T-helper 17 cell (primary cell): Measurements from ENCODE around the gene CST3. TPM values are rescaled to one million over a fixed set of nuclear protein-coding genes. Genes with fewer than 3 reads are reported as not detected.
A peak's percentile ranks its signal among the peaks of the same experiment; 100 is the strongest.

Experiments used
- ATAC-seq: fragments of 150-1000 bp; cut with Tn5 transposase; 2 replicates; pipeline ENCODE4 v1.10.0; 2021; ENCODE audit warnings: mild to moderate bottlenecking, moderate library complexity
- DNase-seq, 3 donors: peaks; one replicate each; pipeline versions ENCODE4 v3.0.0 to v3.0.0-alpha.2; 2020 to 2021
- H3K9me3 ChIP-seq: one replicate; pipeline ENCODE4 v1.7.0; 2013; ENCODE audit warnings: low read length, mild to moderate bottlenecking; ENCODE audit not compliant: control insufficient read depth, poor library complexity, severe bottlenecking
- H3K27ac Mint-ChIP-seq: one replicate; pipeline ENCODE4 v1.8.0; 2022; ENCODE audit warnings: mild to moderate bottlenecking, moderate library complexity, mixed read lengths
- H3K27me3 Mint-ChIP-seq: one replicate; pipeline ENCODE4 v1.8.0; 2022; ENCODE audit warnings: mixed read lengths
- H3K36me3 Mint-ChIP-seq: one replicate; pipeline ENCODE4 v1.8.0; 2022; ENCODE audit warnings: low read depth, mixed read lengths
- H3K4me1 Mint-ChIP-seq: one replicate; pipeline ENCODE4 v1.8.0; 2022; ENCODE audit warnings: mild to moderate bottlenecking, mixed read lengths
- H3K4me3 Mint-ChIP-seq: one replicate; pipeline ENCODE4 v1.8.0; 2022; ENCODE audit warnings: mild to moderate bottlenecking, moderate library complexity, mixed read lengths
- total RNA-seq, 4 donors: library from RNA in 2 of 4; stranded (reverse) in 2 of 4; gene quantifications; one replicate each; pipeline ENCODE4 v1.2.3 and lab custom pipeline; 2022 to 2026

CST3 gene
- total RNA-seq, 2 donors from 2014 or later: 29.5 to 87.5 TPM

DNA sequence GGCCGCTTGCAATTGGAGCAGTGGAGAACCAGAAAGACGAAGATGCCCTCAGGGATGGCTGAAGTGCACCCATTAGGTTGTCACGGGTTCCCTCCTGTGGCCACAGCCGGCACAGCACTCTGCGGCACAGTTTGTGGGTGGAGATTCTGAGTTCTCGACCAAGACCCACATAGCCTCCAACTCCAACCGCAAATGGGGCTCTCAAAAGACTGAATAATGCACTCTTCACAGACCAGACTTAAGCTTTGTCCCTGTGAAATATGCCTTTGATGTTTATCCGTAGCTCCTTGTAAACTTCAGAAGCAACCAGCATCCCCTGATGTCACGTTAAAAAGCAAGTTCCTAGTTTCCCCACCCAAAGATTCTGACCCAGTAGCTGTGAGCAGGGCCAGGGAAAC, 31.1 kb downstream of the CST3 start:
- Mint-ChIP-seq H3K27ac (no peak overlapping the region), H3K4me3 (no peak overlapping the region), H3K4me1 (peaks cover 2% of the 10 kb centered on the region), H3K27me3 (peaks cover 24% of the 10 kb centered on the region), H3K36me3 (no peaks in the 10 kb centered on the region)
- DNase-seq (peak in 1 of 3 donors; percentile 14), ATAC-seq (peak; percentile 76)
- no peaks in the 10 kb centered on the region for H3K9me3 ChIP-seq

DNA sequence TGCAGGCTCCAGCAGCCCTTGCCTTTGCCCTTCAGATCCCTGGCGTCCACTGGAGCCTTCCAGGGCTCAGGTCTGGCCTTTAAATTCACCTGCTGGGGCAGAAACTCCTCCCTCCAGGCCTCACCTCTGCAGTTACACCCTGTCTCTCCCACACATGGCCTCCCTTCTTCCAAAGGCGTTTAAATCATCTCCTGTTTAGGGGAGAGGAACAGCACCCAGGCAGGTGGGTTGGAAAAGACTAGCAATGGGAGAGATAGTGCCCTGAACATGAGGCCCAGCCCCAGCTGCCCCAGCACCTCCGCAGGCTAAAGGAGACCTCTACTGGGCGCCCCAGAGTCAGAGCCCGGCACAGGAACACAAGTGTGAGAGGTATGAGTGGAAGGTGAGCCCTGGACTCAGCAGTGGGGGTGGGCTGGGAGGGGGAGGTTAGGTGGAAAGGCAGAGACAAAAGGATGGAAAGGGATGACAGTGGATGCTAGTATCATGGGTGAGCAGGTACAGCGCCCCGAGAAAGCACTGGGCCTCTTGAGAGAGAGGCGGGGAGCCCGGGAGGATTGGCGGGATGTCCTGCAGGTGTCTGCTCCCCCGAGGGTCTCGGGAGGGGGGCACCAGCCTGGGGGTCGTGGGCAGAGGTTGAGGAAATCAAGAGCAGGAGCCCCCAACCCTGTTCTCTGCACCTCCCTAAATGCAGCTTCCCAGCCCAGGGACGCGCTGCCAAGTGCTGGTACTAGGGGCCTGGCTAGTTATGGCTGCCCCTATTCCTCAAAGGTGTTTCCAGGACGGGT, 31.7 kb downstream of the CST3 start, which contains the start of gene CST9:
TSS of gene CST9 (minus strand) at position 51 of the 785 bp plus-strand sequence. CDS start 53 bp downstream, outside the sequence.
- Mint-ChIP-seq H3K27ac (no peak within 1 kb of the TSS), H3K4me3 (no peak within 1 kb of the TSS), H3K4me1 (peaks cover 2% of the 10 kb centered on the region), H3K36me3 (no peaks in the 10 kb centered on the region), H3K27me3 (peaks cover 20% of the 10 kb centered on the region)
- DNase-seq (no peak), ATAC-seq (no peak)
- no peaks in the 10 kb centered on the region for H3K9me3 ChIP-seq

DNA sequence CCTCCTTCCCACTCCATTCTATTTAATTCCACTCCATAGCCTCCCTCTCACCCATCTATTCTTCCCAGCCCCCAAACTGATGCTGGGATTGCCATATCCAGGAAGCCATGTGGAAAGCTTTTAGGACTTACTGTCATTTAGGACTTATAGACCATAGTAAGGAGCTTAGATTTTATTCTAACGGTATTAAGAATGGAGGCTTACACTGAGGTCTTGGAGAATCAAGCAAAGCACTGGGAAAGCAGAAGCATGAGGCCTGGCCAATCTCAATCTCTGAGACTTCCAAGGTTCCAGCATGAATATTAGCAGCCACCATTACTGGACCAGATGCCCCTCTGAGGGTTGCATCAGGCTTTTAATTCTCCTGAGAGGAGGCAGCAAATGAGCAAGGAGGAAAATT, 33.4 kb downstream of the CST3 start:
- H3K36me3 Mint-ChIP-seq: no peaks in the 10 kb centered on the region
- H3K9me3 ChIP-seq: no peaks in the 10 kb centered on the region
- H3K27me3 Mint-ChIP-seq: peaks cover 16% of the 10 kb centered on the region
- peaks cover 2% of the 10 kb centered on the region for H3K4me1 Mint-ChIP-seq
- no peak overlapping the region for H3K4me3 Mint-ChIP-seq
- H3K27ac Mint-ChIP-seq: no peak overlapping the region
- DNase-seq (no peak), ATAC-seq (no peak)

DNA sequence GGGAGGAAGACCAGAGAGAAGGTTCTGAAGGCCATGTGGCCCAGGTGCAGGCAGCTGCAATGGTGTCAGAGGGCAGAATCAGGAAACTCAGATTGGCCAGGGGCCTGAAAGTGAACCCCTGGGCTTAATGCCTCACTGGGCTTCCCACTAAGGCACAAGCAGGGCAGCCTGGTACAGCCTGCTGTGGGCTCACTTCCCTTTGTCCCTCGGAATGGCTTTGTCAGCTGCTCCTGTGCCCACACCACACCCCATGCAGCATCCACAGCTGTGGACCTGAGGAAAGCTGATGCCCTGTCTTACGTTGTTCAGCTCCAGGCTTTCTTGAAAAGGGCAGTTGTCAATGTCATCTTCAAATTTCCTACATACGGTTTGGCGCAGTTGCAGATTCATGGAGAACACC, 34.4 kb downstream of the CST3 start:
- Mint-ChIP-seq H3K4me1 (peaks cover 2% of the 10 kb centered on the region), H3K27ac (no peak overlapping the region), H3K27me3 (peaks cover 16% of the 10 kb centered on the region), H3K4me3 (no peak overlapping the region), H3K36me3 (no peaks in the 10 kb centered on the region)
- no peaks in the 10 kb centered on the region for H3K9me3 ChIP-seq
- DNase-seq: no peak
- ATAC-seq: no peak

DNA sequence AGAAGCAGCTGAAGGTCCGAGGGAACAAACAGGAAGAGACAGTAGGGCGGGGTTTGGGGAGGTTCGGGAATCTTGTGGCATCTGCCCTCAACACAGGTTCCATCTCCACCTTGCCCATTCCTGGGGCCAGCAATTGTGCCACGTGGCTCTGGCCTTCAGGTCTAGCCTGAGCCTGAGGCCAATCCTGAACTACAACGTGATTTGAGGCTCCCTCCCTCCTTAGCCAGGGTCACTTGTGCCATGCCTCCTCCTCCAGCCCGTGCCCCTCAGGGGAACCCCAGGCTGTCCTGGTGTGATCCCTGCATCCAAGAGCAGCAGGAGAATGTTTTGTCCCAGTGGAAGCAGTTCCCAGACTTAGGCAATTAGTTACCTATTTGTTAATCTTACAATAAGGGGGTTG, 35.1 kb downstream of the CST3 start:
- H3K36me3 Mint-ChIP-seq: no peaks in the 10 kb centered on the region

DNA sequence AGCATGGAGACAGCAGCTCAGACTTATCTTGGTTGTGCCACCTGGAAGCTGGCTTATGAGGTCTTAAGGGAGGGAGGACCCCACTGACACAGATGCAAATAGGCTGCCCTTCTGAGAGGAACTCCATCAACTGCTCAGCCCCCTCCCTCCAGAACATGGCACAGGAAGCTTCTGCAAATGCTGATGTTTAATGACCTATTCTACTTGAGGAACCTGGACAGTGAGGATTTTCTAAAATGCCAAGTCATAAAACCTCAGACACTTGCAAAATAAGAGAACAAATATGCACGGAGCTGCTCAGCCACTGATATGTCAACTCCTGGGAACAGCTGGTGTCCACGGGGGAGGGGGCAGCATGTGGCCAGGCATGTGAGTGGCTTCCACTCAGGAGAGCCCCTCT, 35.5 kb downstream of the CST3 start:
- ATAC-seq: no peak
- peaks cover 2% of the 10 kb centered on the region for H3K4me1 Mint-ChIP-seq
- H3K36me3 Mint-ChIP-seq: no peaks in the 10 kb centered on the region
- DNase-seq: no peak
- H3K4me3 Mint-ChIP-seq: no peak overlapping the region
- no peak overlapping the region for H3K27ac Mint-ChIP-seq
- no peaks in the 10 kb centered on the region for H3K9me3 ChIP-seq
- peaks cover 16% of the 10 kb centered on the region for H3K27me3 Mint-ChIP-seq

More for the DNA sequence above, 35.1 kb downstream of the CST3 start:
- H3K4me1 Mint-ChIP-seq: peaks cover 2% of the 10 kb centered on the region
- peaks cover 16% of the 10 kb centered on the region for H3K27me3 Mint-ChIP-seq
- DNase-seq: no peak
- H3K9me3 ChIP-seq: no peaks in the 10 kb centered on the region
- no peak overlapping the region for H3K4me3 Mint-ChIP-seq
- no peak overlapping the region for H3K27ac Mint-ChIP-seq
- no peak for ATAC-seq

DNA sequence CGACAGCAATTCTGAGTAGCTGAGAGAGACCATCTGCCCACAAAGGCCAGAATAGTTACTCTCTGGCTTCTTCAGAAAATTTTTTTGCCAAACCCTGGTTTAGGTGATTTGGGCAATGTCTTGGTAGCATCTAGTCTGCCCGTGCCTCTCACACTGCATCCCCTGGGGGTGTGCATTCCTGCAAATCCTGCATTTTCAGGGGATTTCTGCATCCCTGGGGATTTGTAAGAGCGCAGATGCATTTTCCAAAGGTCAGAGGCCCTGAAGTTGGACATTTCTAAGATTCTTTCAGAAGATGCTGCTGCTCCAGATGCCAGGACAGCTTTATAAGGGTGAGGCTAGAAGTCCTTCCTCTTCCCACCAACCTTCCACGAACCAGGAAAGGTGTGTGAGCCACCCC, 36.0 kb downstream of the CST3 start:
- no peak for ATAC-seq

DNA sequence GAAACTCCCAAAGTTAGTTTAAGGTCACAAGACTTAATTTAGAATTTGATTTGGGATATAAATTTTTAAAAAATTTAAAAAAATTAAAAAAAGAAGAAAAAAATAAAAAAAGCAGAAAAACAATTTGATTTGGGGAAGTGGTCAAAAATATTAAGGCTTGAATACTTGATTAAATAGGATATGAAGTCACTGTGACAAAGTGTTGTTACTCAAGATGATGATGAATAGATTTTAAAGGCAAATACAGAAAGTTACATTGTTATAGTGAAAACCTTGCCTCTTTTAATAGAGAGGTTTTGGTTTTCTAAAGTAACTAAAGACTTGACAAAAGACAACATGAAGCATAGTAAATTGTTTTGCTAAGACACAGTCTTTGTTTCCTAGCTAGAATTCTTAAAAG, 39.3 kb downstream of the CST3 start:
- H3K4me1 Mint-ChIP-seq: no peaks in the 10 kb centered on the region
- no peak overlapping the region for H3K4me3 Mint-ChIP-seq
- ATAC-seq (no peak), DNase-seq (no peak)
- peaks cover 4% of the 10 kb centered on the region for H3K27me3 Mint-ChIP-seq
- H3K27ac Mint-ChIP-seq: no peak overlapping the region
- H3K9me3 ChIP-seq: no peaks in the 10 kb centered on the region
- H3K36me3 Mint-ChIP-seq: no peaks in the 10 kb centered on the region

More for the DNA sequence above, 36.0 kb downstream of the CST3 start:
- Mint-ChIP-seq H3K27ac (no peak overlapping the region), H3K27me3 (peaks cover 16% of the 10 kb centered on the region), H3K36me3 (no peaks in the 10 kb centered on the region), H3K4me3 (no peak overlapping the region), H3K4me1 (peaks cover 2% of the 10 kb centered on the region)
- no peaks in the 10 kb centered on the region for H3K9me3 ChIP-seq
- no peak for DNase-seq

DNA sequence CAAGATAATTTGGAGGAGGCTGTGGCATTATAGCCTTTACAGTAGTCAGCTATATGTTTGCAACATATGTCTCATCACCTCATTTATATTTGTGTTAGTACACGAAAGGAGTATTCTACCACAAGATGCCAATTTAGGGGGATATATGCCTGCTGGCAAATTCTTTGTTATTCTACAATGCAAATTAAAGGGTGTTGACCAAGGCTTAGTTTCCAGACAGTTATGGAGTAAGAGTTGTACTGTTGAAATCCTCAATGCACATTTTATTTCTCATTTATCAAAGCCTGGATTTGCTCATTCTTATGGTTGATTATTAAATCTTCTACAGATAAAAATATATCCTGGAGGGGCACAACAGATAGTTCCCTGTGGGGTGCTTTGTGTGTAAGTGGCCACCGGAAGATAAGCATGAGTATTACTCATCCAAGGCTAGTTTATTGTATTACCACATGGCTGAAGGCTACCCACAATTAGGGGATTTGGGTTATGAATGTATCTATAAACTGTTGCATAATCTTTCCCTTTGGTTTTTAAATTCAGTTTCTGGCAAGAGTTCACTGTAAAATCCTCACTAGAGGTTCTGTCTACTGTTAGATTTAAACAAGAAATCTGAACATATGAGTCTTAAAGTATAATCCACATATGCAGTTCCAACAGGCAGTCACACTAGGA, 41.0 kb downstream of the CST3 start:
- DNase-seq (no peak), ATAC-seq (no peak)
- H3K9me3 ChIP-seq: no peaks in the 10 kb centered on the region
- Mint-ChIP-seq H3K36me3 (no peaks in the 10 kb centered on the region), H3K4me1 (no peaks in the 10 kb centered on the region), H3K4me3 (no peak overlapping the region), H3K27ac (no peak overlapping the region), H3K27me3 (no peaks in the 10 kb centered on the region)

DNA sequence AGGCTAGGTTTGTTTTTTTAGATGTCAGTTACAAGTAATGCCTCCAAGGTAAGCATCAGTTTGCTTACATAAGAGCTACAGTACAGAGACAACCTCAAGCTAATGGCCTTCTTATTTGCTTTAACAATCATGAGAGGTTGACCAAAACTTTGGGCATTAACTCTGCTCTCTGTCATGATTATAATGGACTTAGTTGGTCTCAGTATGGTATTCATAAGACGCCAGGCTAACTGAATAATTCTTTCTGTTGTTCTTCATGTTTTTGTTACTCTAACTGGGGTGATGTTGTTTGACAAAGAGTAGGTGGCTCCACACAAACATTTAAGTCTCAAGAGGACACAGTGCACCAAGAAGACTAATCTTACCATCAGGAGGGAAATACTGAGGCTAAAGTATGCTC, 41.8 kb downstream of the CST3 start:
- Mint-ChIP-seq H3K4me3 (no peak overlapping the region), H3K36me3 (no peaks in the 10 kb centered on the region), H3K27ac (no peak overlapping the region)

DNA sequence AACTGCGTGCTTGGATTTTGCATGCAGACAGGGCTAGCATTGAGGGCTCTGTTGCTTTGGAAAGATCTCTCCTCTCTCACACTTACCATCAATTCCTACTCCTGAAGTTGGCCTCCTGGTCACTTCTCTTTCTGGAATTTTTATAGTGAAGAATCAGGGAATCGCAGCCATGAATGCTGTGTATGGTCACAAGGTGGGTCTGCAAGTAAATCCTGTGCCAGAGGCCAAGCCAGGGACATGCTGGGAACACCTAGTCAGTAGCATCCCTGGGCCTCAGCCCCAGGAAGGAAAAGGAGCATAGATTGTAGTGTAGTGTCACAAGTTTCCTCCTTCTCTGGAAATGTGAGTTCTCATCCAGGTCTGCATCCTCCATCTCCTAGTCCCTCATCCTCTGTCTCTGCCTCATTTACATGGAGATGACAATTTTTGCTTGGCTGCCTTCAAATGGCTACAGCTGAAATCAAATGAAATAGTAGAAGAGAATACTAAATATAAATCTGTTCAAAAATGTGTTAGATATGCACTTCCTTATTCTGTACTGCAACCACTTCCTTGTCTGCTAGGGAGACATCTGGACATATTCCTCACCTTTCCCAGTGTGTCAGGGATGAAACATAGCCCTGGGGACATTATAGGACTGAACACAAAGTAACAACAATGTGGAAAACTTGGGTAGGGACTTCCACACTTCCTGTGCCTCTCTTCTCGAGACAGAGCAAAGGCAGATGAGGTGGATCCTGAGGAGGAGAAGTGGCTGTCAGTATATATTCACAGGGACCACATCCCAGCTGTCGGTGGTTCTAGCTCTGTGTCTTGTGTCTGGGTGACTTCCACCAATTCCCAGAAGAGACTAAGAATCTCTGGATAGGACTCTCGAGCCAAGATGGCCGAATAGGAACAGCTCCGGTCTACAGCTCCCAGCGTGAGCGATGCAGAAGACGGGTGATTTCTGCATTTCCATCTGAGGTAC, 49.0 kb downstream of the CST3 start:
- peaks cover 2% of the 10 kb centered on the region for H3K36me3 Mint-ChIP-seq
- peaks cover 33% of the 10 kb centered on the region for H3K27me3 Mint-ChIP-seq
- no peak overlapping the region for H3K4me3 Mint-ChIP-seq
- ATAC-seq (no peak), DNase-seq (no peak)
- H3K4me1 Mint-ChIP-seq: peaks cover 4% of the 10 kb centered on the region
- no peaks in the 10 kb centered on the region for H3K9me3 ChIP-seq
- no peak overlapping the region for H3K27ac Mint-ChIP-seq

More for the DNA sequence above, 41.8 kb downstream of the CST3 start:
- ATAC-seq (no peak), DNase-seq (no peak)
- no peaks in the 10 kb centered on the region for H3K9me3 ChIP-seq
- Mint-ChIP-seq H3K4me1 (no peaks in the 10 kb centered on the region), H3K27me3 (no peaks in the 10 kb centered on the region)

DNA sequence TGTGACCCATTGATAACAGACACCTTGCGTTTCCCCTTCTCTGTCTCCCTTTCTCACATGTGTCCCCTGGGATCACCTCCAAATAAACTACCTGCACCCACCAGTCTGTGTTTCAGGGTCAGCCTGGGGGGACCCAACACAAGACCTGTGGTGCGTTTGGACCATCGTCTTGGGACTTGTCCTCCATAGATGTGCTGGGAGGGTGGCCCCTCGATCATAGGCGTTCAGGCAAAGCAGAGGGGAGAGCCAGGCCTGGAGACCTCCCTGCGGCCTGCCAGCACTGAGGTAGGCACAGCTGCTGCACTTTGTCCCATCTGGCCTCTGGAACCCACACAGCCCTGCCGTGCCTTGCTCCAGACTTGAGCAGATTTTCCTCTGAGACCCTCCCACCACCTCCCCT, 50.1 kb downstream of the CST3 start:
- DNase-seq (no peak), ATAC-seq (no peak)
- no peaks in the 10 kb centered on the region for H3K9me3 ChIP-seq
- Mint-ChIP-seq H3K36me3 (peaks cover 2% of the 10 kb centered on the region), H3K27ac (no peak overlapping the region), H3K27me3 (peaks cover 40% of the 10 kb centered on the region), H3K4me3 (no peak overlapping the region), H3K4me1 (peaks cover 4% of the 10 kb centered on the region)
